Suprapubic skin (tissue), 4 donors: ENCODE data around the gene SPC25.

ENCODE experiments used
- CTCF ChIP-seq, 2 donors: fragments of 200-600 bp in 1 of 2; fragments of 450-650 bp in 1 of 2; sonication (generic) in 1 of 2; IDR thresholded peaks; one replicate each; pipeline ENCODE4 v1.5.1; 2016 to 2019; ENCODE audit warnings: antibody characterized with exemption in 2 of 2, mild to moderate bottlenecking in 1 of 2, moderate library complexity in 1 of 2
- EP300 ChIP-seq: sonication (generic); formaldehyde crosslinking; IDR thresholded peaks from one replicate; pipeline ENCODE4 v1.6.1; 2017; ENCODE audit warnings: antibody characterized with exemption
- POLR2A ChIP-seq, 2 donors: fragments of 450-650 bp; IDR thresholded peaks; one replicate each; pipeline ENCODE4 v1.6.1; 2017; ENCODE audit warnings: antibody characterized with exemption in 2 of 2, mild to moderate bottlenecking in 2 of 2, moderate library complexity in 2 of 2
- POLR2AphosphoS5 ChIP-seq, 3 donors: sonication (generic); formaldehyde crosslinking; IDR thresholded peaks; one replicate each; pipeline ENCODE4 v1.6.1; 2017; ENCODE audit warnings: antibody characterized with exemption in 3 of 3

- no peak for TF ChIP-seq CTCF (IDR thresholded peaks at IDR 0.05)
- TF ChIP-seq POLR2AphosphoS5 (IDR thresholded peaks at IDR 0.05): no peak
- no peak for TF ChIP-seq POLR2A (IDR thresholded peaks at IDR 0.05)
- TF ChIP-seq EP300: no peak
Observed at GRCh38 chr2:168858146-168858545, 32.1 kb downstream of the SPC25 start.
